ENCODE data around the gene EGF. TPM values are rescaled to one million over a fixed set of nuclear protein-coding genes. Genes with fewer than 3 reads are reported as not detected.
"Not testable (repeated sequence)": the region's sequence is repeated elsewhere in the genome, so short reads cannot be mapped to it uniquely, and the experiment has no call there.

EGF gene
- total RNA-seq, 1 donor from 2014 or later, result 0.23 TPM

DNA sequence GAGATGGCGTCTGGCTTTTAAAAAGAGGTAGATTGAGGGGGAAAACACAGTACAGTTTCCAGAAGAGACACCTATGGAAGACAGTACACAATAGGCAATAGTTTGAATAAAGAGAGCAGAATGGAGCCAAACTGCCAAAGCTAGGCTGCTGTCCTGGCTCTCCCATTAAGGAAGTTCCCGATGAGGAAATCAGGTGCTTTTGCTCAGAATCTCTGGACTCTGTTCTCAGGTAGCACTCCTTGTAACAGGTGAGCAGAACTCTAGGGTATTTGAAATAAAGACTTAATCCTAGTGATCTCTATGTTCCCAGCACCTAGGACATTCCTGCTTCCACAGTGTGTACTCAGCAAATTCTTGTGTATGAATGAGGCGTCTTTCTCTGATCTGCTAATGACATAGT, 1.6 kb downstream of the EGF start:
- no peak for DNase-seq (ENCODE audit: low spot score)

DNA sequence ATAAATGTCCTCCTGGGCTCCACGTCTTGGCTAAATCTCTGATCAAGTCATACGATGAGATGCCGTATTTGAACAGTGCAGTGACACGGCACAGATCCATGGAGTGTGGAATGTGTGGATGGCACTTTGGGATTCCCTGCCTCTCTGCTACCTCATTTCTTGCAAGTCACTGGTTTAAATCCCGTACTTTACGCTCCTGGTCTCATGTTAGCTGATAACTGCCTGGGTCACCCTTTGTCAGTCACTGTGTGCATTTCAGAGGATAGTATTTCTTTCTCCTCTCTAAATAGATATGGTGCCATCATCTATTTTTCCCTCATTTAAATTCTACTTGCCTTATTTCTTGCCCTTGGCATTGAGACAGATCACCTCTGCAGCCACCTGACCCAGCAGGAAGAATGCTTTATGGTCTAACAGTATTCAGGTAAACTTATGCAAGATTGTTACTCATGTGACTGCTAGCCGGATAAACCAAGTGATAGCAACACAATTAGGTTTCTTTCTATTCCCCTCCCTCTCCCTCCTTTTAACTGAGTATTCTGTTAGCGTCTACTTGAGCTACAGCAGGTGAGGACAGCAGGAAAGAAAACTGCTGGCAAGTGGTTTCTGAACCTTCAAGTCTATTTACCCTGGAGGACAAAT, 2.8 kb downstream of the EGF start:
- no peak for DNase-seq (ENCODE audit: low spot score)

DNA sequence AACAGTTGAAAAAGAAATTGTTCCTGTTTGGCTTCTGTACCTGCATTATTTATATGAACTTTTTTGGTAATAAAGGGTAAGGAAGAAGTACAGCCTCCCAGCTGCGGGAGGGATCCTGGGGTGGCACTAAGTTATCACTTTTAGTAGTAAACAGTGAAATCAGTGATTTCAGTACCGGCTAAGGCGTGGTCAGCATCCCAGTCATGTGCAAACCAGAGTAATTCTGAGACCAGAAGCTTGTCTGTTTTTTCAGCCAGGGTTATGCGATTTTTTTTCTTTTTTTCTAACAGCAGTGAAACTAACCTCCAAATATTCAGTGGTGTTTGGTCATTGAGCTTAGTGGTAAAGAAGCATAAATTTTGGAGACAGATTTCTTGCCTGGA, 3.3 kb downstream of the EGF start:
- DNase-seq (ENCODE audit: low spot score), result no peak

DNA sequence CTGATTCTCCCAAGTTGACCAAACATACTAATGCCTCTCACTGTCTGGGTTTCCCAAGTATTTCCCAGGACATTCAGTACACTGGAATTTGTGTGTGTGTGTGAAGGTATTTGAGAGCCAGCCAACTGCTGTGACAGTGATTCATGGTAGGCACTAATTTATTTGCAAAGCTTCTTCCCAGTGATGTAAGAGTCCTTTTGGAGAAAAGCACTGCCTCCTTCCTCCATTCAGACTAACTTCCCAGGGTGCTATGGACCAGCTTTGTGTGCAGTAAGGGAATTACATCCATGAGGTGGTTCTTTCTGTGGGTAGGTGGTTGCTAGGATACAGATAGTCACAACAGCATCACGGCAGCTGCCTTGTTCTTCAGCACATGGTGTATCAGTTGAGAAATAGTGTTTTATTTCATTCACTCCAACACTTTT, 8.7 kb downstream of the EGF start:
- DNase-seq (ENCODE audit: low spot score), result no peak

DNA sequence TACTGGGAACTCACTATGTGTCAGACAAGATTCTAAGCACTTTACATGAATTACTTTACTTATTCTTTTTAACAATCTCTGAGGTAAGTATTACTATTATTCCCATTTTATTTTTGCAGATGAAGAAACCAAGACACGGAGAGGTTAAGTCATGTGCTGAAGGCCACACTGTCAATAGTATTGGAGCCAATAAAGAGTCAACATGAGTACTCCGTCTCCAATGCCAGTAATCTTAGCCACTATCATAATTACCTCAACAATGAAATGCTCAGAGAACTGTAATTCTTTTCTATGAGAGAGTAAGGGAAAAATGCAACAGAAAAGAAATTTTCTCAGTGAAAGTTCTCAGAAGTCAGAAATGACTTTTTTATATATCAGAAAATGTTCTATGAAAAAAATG, 12.7 kb downstream of the EGF start:
- no peak for DNase-seq (ENCODE audit: low spot score)

DNA sequence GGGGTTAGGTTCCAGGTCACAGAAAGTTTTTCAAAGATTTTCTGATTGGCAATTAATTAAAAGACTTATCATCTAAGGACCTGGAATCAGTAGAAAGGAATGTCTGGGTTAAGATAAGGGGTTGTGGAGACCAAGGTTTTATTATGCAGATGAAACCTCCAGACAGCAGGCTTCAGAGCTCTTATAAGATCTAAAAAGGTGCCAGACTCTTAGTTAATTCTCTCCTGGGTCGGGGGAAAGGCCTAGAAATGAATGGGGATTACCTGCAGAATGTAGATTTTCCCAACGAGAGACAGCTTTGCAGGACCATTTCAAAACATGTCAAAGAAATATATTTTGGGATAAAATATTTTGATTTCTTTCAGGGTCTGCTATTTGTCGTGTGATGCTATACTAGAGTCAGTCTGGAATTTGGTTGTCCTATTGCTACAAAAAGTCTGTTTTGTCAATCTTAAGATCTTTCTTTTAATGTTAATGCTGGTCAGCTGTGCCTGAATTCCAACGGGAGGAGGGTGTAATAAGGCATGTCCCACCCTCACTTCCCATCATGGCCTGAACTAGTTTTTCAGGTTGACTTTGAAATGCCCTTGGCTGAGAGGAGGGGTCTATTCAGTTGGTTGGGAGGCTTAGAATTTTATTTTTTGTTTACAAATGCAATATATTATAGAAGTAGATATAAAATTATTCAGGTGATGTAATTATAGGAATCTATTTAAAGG, 15.8 kb downstream of the EGF start:
- no peak for DNase-seq (ENCODE audit: low spot score)

DNA sequence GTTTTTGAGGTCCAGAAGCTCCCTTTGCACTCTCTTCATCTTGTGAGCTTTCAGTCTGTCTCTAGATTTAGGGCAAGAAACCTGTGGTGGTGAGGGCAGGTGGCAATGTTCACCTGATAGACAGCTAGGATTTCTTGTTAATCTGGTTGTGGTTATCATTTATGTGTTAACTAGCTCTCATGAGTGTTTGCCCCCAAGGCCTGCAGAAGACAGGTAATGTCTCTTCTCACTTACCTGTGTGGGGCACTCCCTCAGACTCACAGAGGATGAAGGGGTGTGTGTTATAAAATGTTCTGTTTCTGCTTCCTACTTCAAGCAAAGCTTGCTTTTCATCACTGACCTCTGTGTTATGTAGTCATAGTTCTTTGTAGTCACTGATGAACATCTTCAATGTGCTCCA, 17.8 kb downstream of the EGF start:
- DNase-seq (ENCODE audit: low spot score), result no peak

DNA sequence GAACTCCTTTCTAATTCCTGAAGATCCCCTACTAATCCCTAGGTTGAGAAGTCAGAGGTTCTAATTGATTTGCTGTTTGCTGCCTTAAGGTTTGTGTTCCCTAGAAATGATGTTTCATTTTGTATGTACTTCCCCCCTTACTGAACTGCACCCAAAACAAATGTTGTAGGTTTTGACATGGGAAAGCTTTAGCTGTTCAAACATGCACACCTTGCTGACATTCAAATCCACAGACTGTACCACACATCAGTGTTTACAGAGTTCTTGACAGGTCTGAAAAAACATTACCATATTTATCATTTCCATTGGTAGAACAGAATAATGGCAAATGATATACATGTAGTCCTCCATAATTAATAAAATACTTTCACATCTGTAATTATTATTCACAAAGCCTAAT, 18.2 kb downstream of the EGF start:
- DNase-seq (ENCODE audit: low spot score), result no peak

DNA sequence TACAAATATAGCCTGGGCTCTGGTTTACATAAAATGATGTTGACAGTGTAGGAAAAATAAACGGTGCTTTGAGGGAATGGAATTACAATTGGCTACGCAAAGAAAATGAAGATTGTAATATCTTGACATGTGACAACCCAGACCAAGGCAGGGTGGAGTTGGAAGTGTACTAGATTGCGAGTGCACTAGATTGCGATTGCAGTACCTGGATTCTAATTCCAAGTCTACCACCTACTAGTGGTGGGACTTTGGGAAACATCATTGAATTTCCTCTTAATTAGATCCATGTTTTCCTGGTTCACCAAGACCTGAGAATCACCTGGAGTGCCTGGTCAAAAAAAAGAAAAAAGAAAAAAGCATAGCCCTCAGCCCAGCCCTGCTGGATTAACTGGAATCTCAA, 18.6 kb downstream of the EGF start:
- DNase-seq (ENCODE audit: low spot score), result no peak

DNA sequence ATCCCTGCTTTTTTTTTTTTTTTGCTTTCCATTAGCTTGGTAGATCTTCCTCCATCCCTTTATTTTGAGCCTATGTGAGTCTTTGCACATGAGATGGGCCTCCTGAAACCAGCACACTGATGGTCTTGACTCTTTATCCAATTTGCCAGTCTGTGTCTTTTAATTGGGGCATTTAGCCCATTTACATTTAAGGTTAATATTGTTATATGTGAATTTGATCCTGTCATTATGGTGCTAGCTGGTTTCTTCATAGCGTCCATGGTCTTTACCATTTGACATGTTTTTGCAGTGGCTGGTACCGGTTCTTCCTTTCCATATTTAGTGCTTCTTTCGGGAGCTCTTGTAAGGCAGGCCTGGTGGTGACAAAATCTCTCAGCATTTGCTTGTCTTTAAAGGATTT, 24.7 kb downstream of the EGF start:
- DNase-seq (ENCODE audit: low spot score), result not testable (repeated sequence)

DNA sequence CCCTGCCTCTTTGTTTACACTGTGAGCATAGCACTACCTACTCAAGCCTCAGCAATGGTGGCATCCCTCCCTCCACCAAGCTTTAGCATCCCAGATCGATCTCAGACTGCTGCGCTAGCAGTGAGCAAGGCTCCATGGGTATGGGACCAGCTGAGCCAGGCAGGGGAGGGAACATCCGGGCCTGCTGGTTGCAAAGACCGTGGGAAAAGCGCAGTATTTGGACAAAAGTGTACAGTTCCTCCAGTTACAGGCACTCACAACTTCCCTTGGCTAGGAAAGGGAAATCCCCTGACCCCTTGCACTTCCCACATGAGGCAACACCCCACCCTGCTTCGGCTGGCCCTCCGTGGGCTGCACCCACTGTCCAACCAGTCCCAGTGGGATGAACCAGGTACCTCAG, 26.5 kb downstream of the EGF start:
- no peak for DNase-seq (ENCODE audit: low spot score)

DNA sequence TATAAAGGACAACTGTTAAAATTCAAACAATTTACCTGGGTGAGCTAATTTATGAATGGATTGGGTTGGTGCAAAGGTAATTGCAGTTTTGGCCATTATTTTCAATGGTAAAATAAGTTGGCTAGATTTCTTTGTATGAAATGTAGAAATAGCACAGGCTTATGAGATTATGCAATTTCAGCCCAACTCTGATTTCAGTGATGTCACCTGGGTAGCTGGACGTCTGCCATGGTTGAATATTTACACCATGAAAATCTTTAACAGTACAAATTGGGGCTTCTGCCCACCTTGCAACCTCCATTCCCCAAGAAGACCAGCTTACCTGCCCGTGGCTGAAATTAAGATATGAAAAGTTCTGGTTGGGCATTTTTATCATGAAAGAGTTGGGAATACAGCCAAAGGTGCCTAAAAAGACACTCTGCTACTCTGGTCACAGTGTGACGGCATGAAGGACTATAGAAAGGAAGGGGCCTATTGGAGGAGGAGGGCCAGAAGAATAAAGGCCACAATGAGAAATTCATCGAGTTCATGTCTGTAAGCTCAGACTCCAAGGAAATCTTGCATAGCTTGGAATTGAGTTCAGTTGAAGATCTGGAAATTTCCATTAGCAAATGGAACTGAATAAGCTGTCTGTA, 29.7 kb downstream of the EGF start:
- no peak for DNase-seq (ENCODE audit: low spot score)

DNA sequence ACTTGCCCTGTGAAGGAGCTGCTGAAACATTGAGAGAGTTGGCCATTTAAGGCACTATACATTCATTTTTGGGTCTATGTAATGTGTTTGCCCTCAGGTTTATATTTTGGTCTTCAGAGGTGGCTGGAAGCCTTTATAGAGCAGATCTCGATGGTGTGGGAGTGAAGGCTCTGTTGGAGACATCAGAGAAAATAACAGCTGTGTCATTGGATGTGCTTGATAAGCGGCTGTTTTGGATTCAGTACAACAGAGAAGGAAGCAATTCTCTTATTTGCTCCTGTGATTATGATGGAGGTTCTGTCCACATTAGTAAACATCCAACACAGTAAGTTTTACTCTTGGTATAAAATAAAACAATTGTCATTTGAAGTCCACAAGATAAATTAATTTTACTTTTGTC, 31.1 kb downstream of the EGF start:
- DNase-seq (ENCODE audit: low spot score), result no peak

DNA sequence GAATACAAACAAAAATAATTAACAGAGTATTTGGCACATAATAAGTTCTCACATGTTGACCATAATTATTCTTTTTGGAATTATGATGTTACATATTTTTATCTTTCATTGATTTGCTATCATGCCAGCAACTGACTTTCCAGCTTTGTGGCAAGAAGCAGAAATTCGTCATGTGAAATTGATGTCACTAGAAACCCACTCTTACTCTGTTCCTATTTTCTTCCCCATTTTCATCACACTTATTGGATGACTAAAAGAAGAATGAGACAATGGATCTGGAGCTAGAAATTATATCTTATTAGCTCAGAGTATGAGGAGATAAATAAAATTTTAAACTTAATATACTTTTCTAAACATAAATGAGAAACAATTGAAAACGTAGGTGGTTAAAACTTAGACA, 31.9 kb downstream of the EGF start:
- DNase-seq (ENCODE audit: low spot score), result no peak

DNA sequence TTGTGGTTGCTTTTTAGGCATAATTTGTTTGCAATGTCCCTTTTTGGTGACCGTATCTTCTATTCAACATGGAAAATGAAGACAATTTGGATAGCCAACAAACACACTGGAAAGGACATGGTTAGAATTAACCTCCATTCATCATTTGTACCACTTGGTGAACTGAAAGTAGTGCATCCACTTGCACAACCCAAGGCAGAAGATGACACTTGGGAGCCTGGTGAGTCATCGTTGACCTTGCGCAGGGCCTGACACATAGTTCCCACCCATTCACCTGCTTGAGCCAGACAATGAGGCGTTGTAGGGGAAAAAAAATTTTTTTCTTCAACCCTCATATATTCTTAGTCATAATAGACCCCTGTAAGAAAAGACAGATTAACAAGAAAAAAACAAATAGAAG, 32.4 kb downstream of the EGF start:
- DNase-seq (ENCODE audit: low spot score), result no peak

DNA sequence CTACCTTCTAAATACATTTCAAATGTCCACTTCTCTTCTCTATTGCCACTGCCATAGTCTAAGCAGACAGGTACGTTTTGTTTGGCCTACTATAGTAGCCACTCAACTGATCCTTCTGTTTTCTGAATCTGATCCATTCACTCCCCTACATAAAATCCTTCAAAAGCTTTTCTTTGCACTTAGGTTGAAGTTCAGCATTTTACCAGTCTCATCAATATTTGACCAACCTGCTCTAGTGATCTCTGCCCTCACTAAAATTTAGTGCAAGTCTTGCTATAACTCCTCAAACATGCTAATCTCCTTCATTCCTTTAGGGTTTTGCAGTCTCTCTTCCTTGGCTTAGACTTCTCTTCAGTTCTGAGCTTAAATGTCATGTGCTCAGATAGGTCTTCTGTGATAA, 33.4 kb downstream of the EGF start:
- no peak for DNase-seq (ENCODE audit: low spot score)

DNA sequence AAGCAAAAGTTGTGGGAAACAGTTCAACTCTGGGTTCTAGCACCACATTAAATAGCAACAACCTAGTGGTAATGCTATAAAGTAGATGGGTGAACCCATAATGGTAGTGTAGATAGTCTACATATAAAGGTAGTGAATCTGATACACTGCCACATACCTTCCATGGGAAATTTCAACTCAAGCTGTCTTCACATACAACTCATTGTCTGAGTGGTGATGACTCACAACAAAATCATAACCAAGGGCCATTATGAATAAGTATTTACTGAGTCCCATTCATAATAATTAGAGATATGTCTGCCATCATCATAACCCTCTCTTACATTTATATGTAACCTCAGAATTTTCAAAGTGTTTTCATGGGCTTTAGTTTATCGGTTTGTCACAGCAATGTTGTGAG, 34.8 kb downstream of the EGF start:
- no peak for DNase-seq (ENCODE audit: low spot score)

DNA sequence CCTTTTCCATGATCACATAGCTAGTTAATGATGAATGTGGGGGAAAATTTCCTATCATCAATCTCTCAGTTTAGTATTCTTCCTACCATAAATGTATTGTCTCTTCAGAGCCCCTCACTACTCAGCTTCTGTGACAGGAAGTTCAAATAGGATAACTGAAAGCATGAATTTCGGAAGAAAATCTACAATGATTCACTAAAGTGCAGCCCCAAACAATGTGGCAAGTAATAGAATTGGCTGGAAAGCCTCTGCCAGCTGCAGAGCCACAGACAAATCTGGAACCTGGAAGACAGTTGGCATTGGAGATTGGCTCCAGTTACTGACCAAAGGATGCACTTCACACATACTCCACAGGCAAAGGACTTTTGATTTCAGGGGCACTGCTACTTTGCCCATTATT, 35.2 kb downstream of the EGF start:
- DNase-seq (ENCODE audit: low spot score), result no peak

DNA sequence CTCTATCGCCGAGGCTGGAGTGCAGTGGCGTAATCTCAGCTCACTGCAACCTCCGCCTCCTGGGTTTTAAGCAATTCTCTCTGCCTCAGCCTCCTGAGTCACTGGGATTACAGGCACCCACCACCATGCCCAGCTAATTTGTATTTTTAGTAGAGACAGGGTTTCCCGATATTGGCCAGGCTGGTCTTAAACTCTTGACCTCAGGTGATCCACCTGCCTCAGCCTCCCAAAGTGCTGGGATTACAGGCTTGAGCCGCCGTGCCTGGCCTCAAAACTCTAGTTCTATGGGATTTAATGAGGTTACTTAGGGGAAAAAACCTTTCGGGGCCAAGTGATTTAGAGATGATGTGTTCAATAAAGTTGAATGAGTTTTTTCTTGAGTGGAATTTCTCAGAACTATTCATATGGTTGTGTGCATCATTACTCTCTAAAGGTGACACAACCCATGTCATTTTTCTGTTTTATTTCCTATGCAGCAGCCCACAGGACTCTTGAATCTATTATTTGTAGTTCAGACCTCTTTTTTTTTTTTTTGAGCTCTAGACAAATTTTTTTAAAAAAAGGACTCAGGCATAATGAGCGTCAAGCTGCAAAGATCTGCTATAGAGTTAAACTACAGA, 36.5 kb downstream of the EGF start:
- DNase-seq (ENCODE audit: low spot score), result not testable (repeated sequence)

DNA sequence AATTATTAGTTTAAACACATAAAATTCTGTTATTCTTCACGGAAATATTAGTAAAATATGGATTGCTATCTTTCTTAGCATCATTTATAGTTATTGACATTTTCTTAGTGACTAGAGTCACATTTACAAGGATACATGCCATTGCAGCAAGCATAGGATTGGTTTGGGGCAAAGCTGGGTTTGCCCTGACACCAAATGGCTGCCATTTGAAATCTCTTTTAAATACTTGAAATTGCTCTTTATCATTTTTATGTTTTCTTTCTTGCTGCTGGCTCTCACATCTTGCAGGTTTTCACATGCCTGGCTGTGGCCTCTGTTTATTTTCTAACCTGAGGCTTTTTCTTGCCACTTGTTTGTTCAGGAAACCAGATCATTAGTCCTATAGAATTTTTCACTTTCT, 39.9 kb downstream of the EGF start:
- no peak for DNase-seq (ENCODE audit: low spot score)

DNA sequence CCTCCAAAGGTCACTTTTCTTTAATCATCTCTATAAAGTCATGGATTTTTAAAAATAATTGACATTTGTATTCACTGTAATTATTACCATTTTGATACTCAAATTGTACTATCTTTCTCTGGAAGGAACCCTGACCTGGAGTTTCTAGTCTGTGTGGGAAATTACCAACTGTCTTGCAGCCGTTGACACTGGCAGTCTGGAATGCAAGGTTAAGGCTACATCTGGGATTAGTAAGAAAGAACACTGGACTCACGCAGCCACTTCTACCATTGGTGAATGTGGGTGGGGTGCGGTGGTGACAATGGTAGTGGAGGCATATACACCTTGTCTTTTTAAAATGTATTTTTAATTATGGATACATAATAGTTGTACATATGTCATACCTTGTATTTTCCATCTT, 40.9 kb downstream of the EGF start:
- DNase-seq (ENCODE audit: low spot score), result no peak

DNA sequence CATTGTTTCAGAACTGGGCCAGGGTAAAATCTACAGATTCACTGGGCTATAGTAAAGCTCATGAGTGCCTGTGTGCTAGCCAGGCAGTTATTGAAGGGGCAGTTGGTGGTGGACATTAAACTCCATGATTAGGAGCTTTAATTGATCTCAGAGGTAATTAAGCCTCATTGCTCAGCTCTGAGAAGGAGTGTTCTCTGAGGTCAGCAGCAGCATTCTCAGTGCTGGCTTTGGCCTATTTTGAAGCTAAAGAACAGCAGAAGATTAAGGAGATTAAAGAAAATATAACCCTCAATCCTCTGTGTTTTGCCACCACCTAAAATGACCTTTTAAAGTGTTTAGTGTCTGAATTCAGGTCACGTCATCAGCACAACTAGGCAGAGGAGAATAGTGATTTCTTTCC, 42.5 kb downstream of the EGF start:
- no peak for DNase-seq (ENCODE audit: low spot score)

DNA sequence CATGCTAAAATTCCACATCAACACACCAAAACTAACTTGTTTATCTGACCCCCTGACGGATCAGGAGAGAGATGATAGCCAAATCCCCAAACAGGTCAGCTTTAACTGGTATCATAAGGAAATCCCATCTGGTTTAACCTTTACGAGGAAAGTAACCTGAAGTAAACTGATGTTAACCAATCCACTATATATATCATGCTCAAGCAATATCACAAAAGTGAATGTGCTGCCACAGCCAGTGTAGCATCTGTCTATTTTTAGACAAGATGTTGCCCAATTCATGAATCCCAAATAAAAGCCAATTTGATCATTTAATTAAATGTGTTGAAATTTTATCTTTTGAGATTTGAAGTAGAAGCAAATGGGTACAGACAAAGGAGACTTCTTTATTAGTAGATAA, 44.5 kb downstream of the EGF start:
- DNase-seq (ENCODE audit: low spot score), result no peak
